Spleen (tissue), 11 donors: ENCODE data around the gene HECTD1. TPM values are rescaled to one million over a fixed set of nuclear protein-coding genes. Genes with fewer than 3 reads are reported as not detected.
A peak's percentile ranks its signal among the peaks of the same experiment; 100 is the strongest.

Experiments used
- DNase-seq: peaks from one replicate; pipeline ENCODE4 v3.0.0-alpha.2; 2020
- H3K27ac ChIP-seq, 8 donors: fragments of 200-600 bp; sonication (generic) in 7 of 8; 1 replicate in 4 of 8; 2 replicates in 4 of 8; pipeline versions ENCODE4 v1.5.0 to v1.8.0; 2016 to 2021; ENCODE audit warnings: inconsistent platforms in 4 of 8, mild to moderate bottlenecking in 4 of 8, moderate library complexity in 1 of 8
- H3K27me3 ChIP-seq, 7 donors: fragments of 200-600 bp; sonication (generic) in 6 of 7; replicated peaks in 1 of 7; 1 replicate in 4 of 7; 2 replicates in 3 of 7; pipeline versions ENCODE4 v1.5.0 to v1.8.0; 2016 to 2021; ENCODE audit warnings: inconsistent platforms in 3 of 7, mild to moderate bottlenecking in 1 of 7
- H3K36me3 ChIP-seq, 6 donors: fragments of 200-600 bp; sonication (generic) in 5 of 6; 1 replicate in 4 of 6; 2 replicates in 2 of 6; pipeline versions ENCODE4 v1.5.0 to v1.8.0; 2016 to 2021; ENCODE audit warnings: inconsistent platforms in 2 of 6
- H3K4me1 ChIP-seq, 6 donors: fragments of 200-600 bp; sonication (generic) in 5 of 6; 1 replicate in 3 of 6; 2 replicates in 3 of 6; pipeline versions ENCODE4 v1.5.0 to v1.8.0; 2016 to 2021; ENCODE audit warnings: inconsistent platforms in 3 of 6
- H3K4me3 ChIP-seq, 8 donors: fragments of 200-600 bp; sonication (generic) in 7 of 8; 1 replicate in 4 of 8; 2 replicates in 4 of 8; pipeline versions ENCODE4 v1.5.0 to v1.8.0; 2016 to 2021; ENCODE audit warnings: inconsistent platforms in 4 of 8, mild to moderate bottlenecking in 4 of 8, moderate library complexity in 2 of 8
- H3K9me3 ChIP-seq, 8 donors: fragments of 200-600 bp; sonication (generic) in 7 of 8; 1 replicate in 4 of 8; 2 replicates in 4 of 8; pipeline versions ENCODE4 v1.5.0 to v1.8.0; 2016 to 2021; ENCODE audit warnings: inconsistent platforms in 4 of 8
- CTCF ChIP-seq, 11 experiments: fragments of 200-600 bp in 7 of 11; fragments of 450-650 bp in 4 of 11; sonication (generic) in 4 of 11; IDR thresholded peaks in 8 of 11; conservative IDR thresholded peaks in 3 of 11; 1 replicate in 7 of 11; 2 replicates in 4 of 11; pipeline versions ENCODE4 v1.4.0 to v1.8.0; 2016 to 2021; ENCODE audit warnings: antibody characterized with exemption in 11 of 11, inconsistent platforms in 4 of 11, mild to moderate bottlenecking in 1 of 11
- POLR2A ChIP-seq, 3 donors: fragments of 450-650 bp; IDR thresholded peaks; one replicate each; pipeline ENCODE4 v1.5.1; 2017; ENCODE audit warnings: antibody characterized with exemption in 3 of 3, mild to moderate bottlenecking in 1 of 3
- POLR2AphosphoS5 ChIP-seq, 3 donors: sonication (generic); formaldehyde crosslinking; IDR thresholded peaks; one replicate each; pipeline ENCODE4 v1.5.1; 2017; ENCODE audit warnings: antibody characterized with exemption in 3 of 3
- WGBS, 5 donors: extraction: QIAGEN DNeasy Blood & Tissue Kit in 3 of 5; methylation state at CpG; one replicate each; pipeline versions ENCODE4 v1.1.5 to v1.1.7; 2013 to 2018; 5-methylcytosine and 5-hydroxymethylcytosine counted together
- intact Hi-C: fragments of 100-400 bp; cut with DNase I; formaldehyde crosslinking; loops from one replicate; pipeline ENCODE4 v1.15.0; 2023; ENCODE audit warnings: low total_unique reads
- polyA plus RNA-seq, 3 donors: library from polyadenylated mRNA; stranded (reverse); fragments of 200-250 nt; gene quantifications; one replicate each; pipeline ENCODE4 v1.2.1, GENCODE V29; 2013
- total RNA-seq, 7 donors: library from RNA; depleted of rRNA in 3 of 7; stranded (reverse); fragments of >200 nt in 3 of 7; fragmentation: NEBNext Ultra II Directional in 4 of 7; extraction: Animal tissue kit (Norgen Biotek cat#: 25700) in 4 of 7; gene quantifications; one replicate each; pipeline versions ENCODE4 v1.1.0 to v1.2.1, GENCODE V29; 2016 to 2021
- donor health status: healthy with polysubstance abuse.
- donor health status: DM: no; HTN: no; CAD: no; lungs with moderate emphysema.
- donor health status: DM: no; HTN: no; CAD: no.
- donor health status: Bipolar disorder and iron deficiency.
- donor health status: healthy.
- donor health status: DM: no; HTN: no; CAD: no.
- donor health status: DM: yes; HTN: yes; CAD: no.

Gene HECTD1
- total and polyA plus RNA-seq, 10 donors, result 27.6 to 176 (median 145) TPM

GRCh38 chr14:31166271-31166561 lies 41.4 kb downstream of the HECTD1 start:
- TF ChIP-seq CTCF (IDR thresholded peaks at IDR 0.05 in 8 of 11, conservative IDR thresholded peaks at IDR 0.05 in 3 of 11) (no peak), POLR2A (IDR thresholded peaks at IDR 0.05) (no peak), POLR2AphosphoS5 (IDR thresholded peaks at IDR 0.05) (no peak)
- H3K27ac ChIP-seq, result peak overlapping the region in 3 of 8 donors; percentile 16 to 40 (median 37)
- peaks cover 0 to 11% (median 0%) of the 10 kb centered on the region in 6 donors for H3K4me1 ChIP-seq
- peaks cover 0 to 100% (median 88%) of the 10 kb centered on the region in 6 donors for H3K36me3 ChIP-seq
- no peak overlapping the region for H3K4me3 ChIP-seq
- H3K9me3 ChIP-seq, result no peaks in the 10 kb centered on the region
- H3K27me3 ChIP-seq, result no peaks in the 10 kb centered on the region
- intact Hi-C loops, result no loop called here
- DNase-seq, result no peak
- WGBS, 5 donors, result 83 to 96% (median 92%) methylated on average over 3 of the region's 3 CpGs

- Histone ChIP-seq H3K4me3 (no peak overlapping the region), H3K9me3 (no peaks in the 10 kb centered on the region), H3K36me3 (peaks cover 0 to 100% (median 85%) of the 10 kb centered on the region in 6 donors), H3K4me1 (peaks cover 0 to 11% (median 0%) of the 10 kb centered on the region in 6 donors), H3K27me3 (no peaks in the 10 kb centered on the region), H3K27ac (no peak overlapping the region)
- 94 to 98% (median 97%) methylated on average over 4 of the region's 4 CpGs for WGBS, 5 donors
- TF ChIP-seq POLR2A (IDR thresholded peaks at IDR 0.05) (no peak), CTCF (IDR thresholded peaks at IDR 0.05 in 8 of 11, conservative IDR thresholded peaks at IDR 0.05 in 3 of 11) (no peak), POLR2AphosphoS5 (IDR thresholded peaks at IDR 0.05) (no peak)
- no peak for DNase-seq
- intact Hi-C loops, result no loop called here
These were observed 43.5 kb downstream of the HECTD1 start for GRCh38 chr14:31164115-31164514.

- H3K4me3 ChIP-seq, result no peak overlapping the region
- H3K27ac ChIP-seq, result no peak overlapping the region
- no peaks in the 10 kb centered on the region for H3K9me3 ChIP-seq
- no peaks in the 10 kb centered on the region for H3K27me3 ChIP-seq
- peaks cover 0 to 11% (median 0%) of the 10 kb centered on the region in 6 donors for H3K4me1 ChIP-seq
- peaks cover 0 to 100% (median 84%) of the 10 kb centered on the region in 6 donors for H3K36me3 ChIP-seq
- WGBS, 5 donors, result 92 to 96% (median 94%) methylated on average over 15 to 16 of the region's 16 CpGs
- intact Hi-C loops, result no loop called here
- no peak for TF ChIP-seq CTCF (IDR thresholded peaks at IDR 0.05 in 8 of 11, conservative IDR thresholded peaks at IDR 0.05 in 3 of 11)
- no peak for TF ChIP-seq POLR2AphosphoS5 (IDR thresholded peaks at IDR 0.05)
- TF ChIP-seq POLR2A (IDR thresholded peaks at IDR 0.05), result no peak
- no peak for DNase-seq
These were observed 44.5 kb downstream of the HECTD1 start for GRCh38 chr14:31162910-31163649.

GRCh38 chr14:31161274-31161673 lies 46.3 kb downstream of the HECTD1 start:
- intact Hi-C loops, result no loop called here
- Histone ChIP-seq H3K27me3 (no peaks in the 10 kb centered on the region), H3K36me3 (peaks cover 0 to 100% (median 79%) of the 10 kb centered on the region in 6 donors), H3K27ac (no peak overlapping the region), H3K9me3 (no peaks in the 10 kb centered on the region), H3K4me3 (no peak overlapping the region), H3K4me1 (peaks cover 0 to 10% (median 0%) of the 10 kb centered on the region in 6 donors)
- no peak for DNase-seq
- WGBS, 5 donors, result 78 to 94% (median 86%) methylated on average over 5 of the region's 5 CpGs
- TF ChIP-seq CTCF (IDR thresholded peaks at IDR 0.05 in 8 of 11, conservative IDR thresholded peaks at IDR 0.05 in 3 of 11), result no peak
- TF ChIP-seq POLR2AphosphoS5 (IDR thresholded peaks at IDR 0.05), result no peak
- no peak for TF ChIP-seq POLR2A (IDR thresholded peaks at IDR 0.05)
